Stomach (tissue), 9 donors: ENCODE data around the gene HMHB1. TPM values are rescaled to one million over a fixed set of nuclear protein-coding genes. Genes with fewer than 3 reads are reported as not detected.

ENCODE experiments used
- DNase-seq, 2 donors: peaks; one replicate each; pipeline versions ENCODE4 v3.0.0 to v3.0.0-alpha.2; 2013 to 2019
- H3K27ac ChIP-seq, 5 donors: fragments of 200-600 bp in 4 of 5; sonication (generic) in 4 of 5; one replicate each; pipeline ENCODE4 v1.5.1; 2013 to 2019; ENCODE audit warnings: mild to moderate bottlenecking in 1 of 5, moderate library complexity in 1 of 5
- H3K27me3 ChIP-seq, 3 donors: fragments of 200-600 bp; sonication (generic); one replicate each; pipeline ENCODE4 v1.5.1; 2017 to 2019; ENCODE audit warnings: mixed run types in 1 of 3
- H3K36me3 ChIP-seq, 4 donors: fragments of 200-600 bp; sonication (generic); 1 replicate in 3 of 4; 2 replicates in 1 of 4; pipeline ENCODE4 v1.5.1; 2016 to 2019
- H3K4me1 ChIP-seq, 4 donors: fragments of 200-600 bp; sonication (generic); one replicate each; pipeline ENCODE4 v1.5.1; 2016 to 2019
- H3K4me3 ChIP-seq, 4 donors: fragments of 200-600 bp; sonication (generic) in 3 of 4; one replicate each; pipeline ENCODE4 v1.5.1; 2016 to 2019; ENCODE audit warnings: mild to moderate bottlenecking in 1 of 4
- H3K9me3 ChIP-seq, 4 donors: fragments of 200-600 bp; sonication (generic); one replicate each; pipeline ENCODE4 v1.5.1; 2016 to 2019
- CTCF ChIP-seq, 7 experiments: fragments of 450-650 bp in 4 of 7; fragments of 200-600 bp in 3 of 7; sonication (generic) in 3 of 7; IDR thresholded peaks; one replicate each; pipeline ENCODE4 v1.5.1; 2016 to 2019; ENCODE audit warnings: antibody characterized with exemption in 7 of 7, control low read depth in 2 of 7, mild to moderate bottlenecking in 1 of 7
- EP300 ChIP-seq: sonication (generic); formaldehyde crosslinking; IDR thresholded peaks from one replicate; pipeline ENCODE4 v1.6.1; 2017; ENCODE audit warnings: antibody characterized with exemption
- POLR2A ChIP-seq, 4 donors: fragments of 450-650 bp; IDR thresholded peaks; one replicate each; pipeline ENCODE4 v1.6.1; 2016; ENCODE audit warnings: antibody characterized with exemption in 4 of 4, control low read depth in 2 of 4, mild to moderate bottlenecking in 1 of 4, moderate library complexity in 1 of 4
- POLR2AphosphoS5 ChIP-seq, 3 donors: sonication (generic); formaldehyde crosslinking; IDR thresholded peaks; one replicate each; pipeline ENCODE4 v1.6.1; 2016; ENCODE audit warnings: antibody characterized with exemption in 3 of 3
- WGBS, 5 donors: extraction: QIAGEN DNeasy Blood & Tissue Kit in 3 of 5; methylation state at CpG; one replicate each; pipeline versions ENCODE4 v1.1.5 to v1.1.7; 2013 to 2018; 5-methylcytosine and 5-hydroxymethylcytosine counted together
- intact Hi-C: fragments of 100-400 bp; cut with DNase I; formaldehyde crosslinking; loops from one replicate; pipeline ENCODE4 v1.15.1; 2023; ENCODE audit warnings: low total_unique reads
- polyA plus RNA-seq, 3 donors: library from polyadenylated mRNA; stranded (reverse); fragments of 200-250 nt; gene quantifications; one replicate each; pipeline ENCODE4 v1.2.3, GENCODE V29; 2013
- total RNA-seq, 5 donors: library from RNA; depleted of rRNA; stranded (reverse); fragments of >200 nt; gene quantifications; one replicate each; pipeline versions ENCODE4 v1.1.0 to v1.2.3, GENCODE V29; 2014 to 2016
- donor health status: healthy with polysubstance abuse.
- donor health status: Bipolar disorder and iron deficiency.
- donor health status: healthy.

The HMHB1 gene
- total and polyA plus RNA-seq, 8 donors: not detected

GRCh38 chr5:143775258-143775657 is 36.7 kb upstream of the HMHB1 start:
- intact Hi-C loops: no loop called here
- peaks cover 0 to 15% (median 6%) of the 10 kb centered on the region in 4 donors for H3K4me1 ChIP-seq
- no peaks in the 10 kb centered on the region for H3K27me3 ChIP-seq
- H3K36me3 ChIP-seq: no peaks in the 10 kb centered on the region
- DNase-seq: no peak
- H3K4me3 ChIP-seq: no peak overlapping the region
- H3K9me3 ChIP-seq: no peaks in the 10 kb centered on the region
- 73 to 87% (median 77%) methylated on average over 2 of the region's 2 CpGs for WGBS, 5 donors
- H3K27ac ChIP-seq: no peak overlapping the region
- TF ChIP-seq POLR2A (IDR thresholded peaks at IDR 0.05) (no peak), CTCF (IDR thresholded peaks at IDR 0.05) (no peak), POLR2AphosphoS5 (IDR thresholded peaks at IDR 0.05) (no peak), EP300 (no peak)

- no peak overlapping the region for H3K4me3 ChIP-seq
- H3K27ac ChIP-seq: no peak overlapping the region
- no peak for DNase-seq
- no peaks in the 10 kb centered on the region for H3K27me3 ChIP-seq
- no peak for TF ChIP-seq CTCF (IDR thresholded peaks at IDR 0.05)
- TF ChIP-seq EP300: no peak
- no peak for TF ChIP-seq POLR2A (IDR thresholded peaks at IDR 0.05)
- no peak for TF ChIP-seq POLR2AphosphoS5 (IDR thresholded peaks at IDR 0.05)
- H3K4me1 ChIP-seq: no peaks in the 10 kb centered on the region
- WGBS, 5 donors: 81 to 96% (median 89%) methylated on average over 4 of the region's 4 CpGs
- intact Hi-C loops: no loop called here
- no peaks in the 10 kb centered on the region for H3K36me3 ChIP-seq
- no peaks in the 10 kb centered on the region for H3K9me3 ChIP-seq
Measured at GRCh38 chr5:143776951-143777350, 35.0 kb upstream of the HMHB1 start.

- Histone ChIP-seq H3K4me1 (no peaks in the 10 kb centered on the region), H3K27me3 (no peaks in the 10 kb centered on the region), H3K4me3 (no peak overlapping the region), H3K9me3 (no peaks in the 10 kb centered on the region), H3K36me3 (no peaks in the 10 kb centered on the region), H3K27ac (no peak overlapping the region)
- 95 to 100% (median 97%) methylated on average over 2 of the region's 2 CpGs for WGBS, 5 donors
- DNase-seq: no peak
- TF ChIP-seq POLR2A (IDR thresholded peaks at IDR 0.05) (no peak), CTCF (IDR thresholded peaks at IDR 0.05) (no peak), EP300 (no peak)
- intact Hi-C loops: no loop called here
Measured at GRCh38 chr5:143779506-143779905, 32.5 kb upstream of the HMHB1 start.

- Histone ChIP-seq H3K4me1 (no peaks in the 10 kb centered on the region), H3K9me3 (no peaks in the 10 kb centered on the region), H3K4me3 (no peak overlapping the region), H3K27ac (no peak overlapping the region), H3K36me3 (no peaks in the 10 kb centered on the region), H3K27me3 (no peaks in the 10 kb centered on the region)
- no peak for DNase-seq
- intact Hi-C loops: no loop called here
- no peak for TF ChIP-seq POLR2A (IDR thresholded peaks at IDR 0.05)
- no peak for TF ChIP-seq POLR2AphosphoS5 (IDR thresholded peaks at IDR 0.05)
- TF ChIP-seq EP300: no peak
- no peak for TF ChIP-seq CTCF (IDR thresholded peaks at IDR 0.05)
- WGBS, 5 donors: 50 to 61% (median 56%) methylated on average over 2 of the region's 2 CpGs
Measured at GRCh38 chr5:143781993-143782520, 29.9 kb upstream of the HMHB1 start.
